ENCODE results near the gene XRN1.
A peak's percentile ranks its signal among the peaks of the same experiment; 100 is the strongest.
"Not testable (repeated sequence)": the region's sequence is repeated elsewhere in the genome, so short reads cannot be mapped to it uniquely, and the experiment has no call there.

The XRN1 gene

GRCh38 chr3:142447301-142447851 lies 461 bp downstream of the XRN1 start:
- DNase-seq (ENCODE audit: insufficient read length, low spot score) = peak; percentile 18
- TF ChIP-seq POLR2A (IDR thresholded peaks at IDR 0.05; ENCODE audit: low read depth, low read length) = no peak
- FAIRE-seq = no peak

- FAIRE-seq (peak; percentile 75), DNase-seq (ENCODE audit: insufficient read length, low spot score) (no peak)
- TF ChIP-seq POLR2A (IDR thresholded peaks at IDR 0.05; ENCODE audit: low read depth, low read length) = no peak
Observed at GRCh38 chr3:142445816-142446254, 2.0 kb downstream of the XRN1 start.

- FAIRE-seq (no peak), DNase-seq (ENCODE audit: insufficient read length, low spot score) (no peak)
- no peak for TF ChIP-seq POLR2A (IDR thresholded peaks at IDR 0.05; ENCODE audit: low read depth, low read length)
Observed at GRCh38 chr3:142444343-142444742, 3.5 kb downstream of the XRN1 start.

GRCh38 chr3:142443060-142443459 lies 4.8 kb downstream of the XRN1 start:
- FAIRE-seq; DNase-seq (ENCODE audit: insufficient read length, low spot score): not testable (repeated sequence)

GRCh38 chr3:142439499-142440220 lies 8.2 kb downstream of the XRN1 start:
- FAIRE-seq; DNase-seq (ENCODE audit: insufficient read length, low spot score): not testable (repeated sequence)

- not testable (repeated sequence) for DNase-seq (ENCODE audit: insufficient read length, low spot score); FAIRE-seq
Observed at GRCh38 chr3:142438096-142438495, 9.7 kb downstream of the XRN1 start.

- TF ChIP-seq POLR2A (IDR thresholded peaks at IDR 0.05; ENCODE audit: low read depth, low read length) = no peak
- FAIRE-seq (no peak), DNase-seq (ENCODE audit: insufficient read length, low spot score) (no peak)
Observed at GRCh38 chr3:142436951-142437585, 10.8 kb downstream of the XRN1 start.

- FAIRE-seq = no peak
Observed at GRCh38 chr3:142434503-142434902, 13.3 kb downstream of the XRN1 start.

GRCh38 chr3:142433110-142433509 lies 14.7 kb downstream of the XRN1 start:
- FAIRE-seq (no peak), DNase-seq (ENCODE audit: insufficient read length, low spot score) (no peak)
- no peak for TF ChIP-seq POLR2A (IDR thresholded peaks at IDR 0.05; ENCODE audit: low read depth, low read length)

More at GRCh38 chr3:142434503-142434902, 13.3 kb downstream of the XRN1 start:
- no peak for DNase-seq (ENCODE audit: insufficient read length, low spot score)
- no peak for TF ChIP-seq POLR2A (IDR thresholded peaks at IDR 0.05; ENCODE audit: low read depth, low read length)

- DNase-seq (ENCODE audit: insufficient read length, low spot score) = no peak
- TF ChIP-seq POLR2A (IDR thresholded peaks at IDR 0.05; ENCODE audit: low read depth, low read length) = no peak
- FAIRE-seq = no peak
Observed at GRCh38 chr3:142429582-142429981, 18.3 kb downstream of the XRN1 start.

- no peak for TF ChIP-seq POLR2A (IDR thresholded peaks at IDR 0.05; ENCODE audit: low read depth, low read length)
- DNase-seq (ENCODE audit: insufficient read length, low spot score) (no peak), FAIRE-seq (no peak)
Observed at GRCh38 chr3:142424754-142425153, 23.1 kb downstream of the XRN1 start.

GRCh38 chr3:142418926-142419592 lies 28.8 kb downstream of the XRN1 start:
- FAIRE-seq = no peak

GRCh38 chr3:142417302-142417701 lies 30.5 kb downstream of the XRN1 start:
- TF ChIP-seq POLR2A (IDR thresholded peaks at IDR 0.05; ENCODE audit: low read depth, low read length) = no peak
- FAIRE-seq (peak; percentile 15), DNase-seq (ENCODE audit: insufficient read length, low spot score) (no peak)

More at GRCh38 chr3:142418926-142419592, 28.8 kb downstream of the XRN1 start:
- DNase-seq (ENCODE audit: insufficient read length, low spot score) = no peak
- no peak for TF ChIP-seq POLR2A (IDR thresholded peaks at IDR 0.05; ENCODE audit: low read depth, low read length)

- FAIRE-seq = not testable (repeated sequence)
Observed at GRCh38 chr3:142400537-142400936, 47.3 kb downstream of the XRN1 start.

More at GRCh38 chr3:142400537-142400936, 47.3 kb downstream of the XRN1 start:
- DNase-seq (ENCODE audit: insufficient read length, low spot score) = not testable (repeated sequence)

Data from H54 (cell line).